ENCODE results near the gene DAB2IP. TPM values are rescaled to one million over a fixed set of nuclear protein-coding genes. Genes with fewer than 3 reads are reported as not detected.

Gene DAB2IP
- total RNA-seq, 1 donor from 2014 or later: 71.6 TPM

DNA sequence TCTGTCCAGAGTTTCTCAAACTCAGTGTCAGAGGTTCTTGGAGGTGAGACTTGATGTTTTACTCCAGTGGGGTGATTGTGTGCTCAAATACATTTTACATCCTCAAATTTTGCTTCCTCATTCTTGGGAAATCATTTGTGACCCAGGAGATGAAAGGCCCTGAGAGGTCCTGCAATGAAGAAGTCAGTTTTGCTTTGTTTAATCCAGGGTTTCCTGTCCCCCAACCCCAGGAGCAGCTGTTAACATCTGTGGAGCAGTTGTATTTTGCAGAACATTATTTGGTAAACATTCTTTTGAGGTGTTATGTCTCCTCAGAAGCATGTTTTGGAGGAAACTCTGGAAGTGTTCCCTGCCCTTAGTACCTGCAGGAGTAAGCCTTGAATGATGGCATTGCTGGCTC lies 59.8 kb downstream of the DAB2IP start:
- intact Hi-C loops (cut with DNase I): no loop called here
- Histone ChIP-seq H3K36me3 (no peaks in the 10 kb centered on the region), H3K27ac (no peak overlapping the region), H3K4me1 (peaks cover 0 to 4% of the 10 kb centered on the region in 2 donors), H3K27me3 (no peaks in the 10 kb centered on the region), H3K9me3 (no peaks in the 10 kb centered on the region), H3K4me3 (no peak overlapping the region)
- DNase-seq (ENCODE audit: low spot score in 2 of 2): no peak
- TF ChIP-seq, protein P1, sequence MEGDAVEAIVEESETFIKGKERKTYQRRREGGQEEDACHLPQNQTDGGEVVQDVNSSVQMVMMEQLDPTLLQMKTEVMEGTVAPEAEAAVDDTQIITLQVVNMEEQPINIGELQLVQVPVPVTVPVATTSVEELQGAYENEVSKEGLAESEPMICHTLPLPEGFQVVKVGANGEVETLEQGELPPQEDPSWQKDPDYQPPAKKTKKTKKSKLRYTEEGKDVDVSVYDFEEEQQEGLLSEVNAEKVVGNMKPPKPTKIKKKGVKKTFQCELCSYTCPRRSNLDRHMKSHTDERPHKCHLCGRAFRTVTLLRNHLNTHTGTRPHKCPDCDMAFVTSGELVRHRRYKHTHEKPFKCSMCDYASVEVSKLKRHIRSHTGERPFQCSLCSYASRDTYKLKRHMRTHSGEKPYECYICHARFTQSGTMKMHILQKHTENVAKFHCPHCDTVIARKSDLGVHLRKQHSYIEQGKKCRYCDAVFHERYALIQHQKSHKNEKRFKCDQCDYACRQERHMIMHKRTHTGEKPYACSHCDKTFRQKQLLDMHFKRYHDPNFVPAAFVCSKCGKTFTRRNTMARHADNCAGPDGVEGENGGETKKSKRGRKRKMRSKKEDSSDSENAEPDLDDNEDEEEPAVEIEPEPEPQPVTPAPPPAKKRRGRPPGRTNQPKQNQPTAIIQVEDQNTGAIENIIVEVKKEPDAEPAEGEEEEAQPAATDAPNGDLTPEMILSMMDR (IDR thresholded peaks at IDR 0.05): no peak

DNA sequence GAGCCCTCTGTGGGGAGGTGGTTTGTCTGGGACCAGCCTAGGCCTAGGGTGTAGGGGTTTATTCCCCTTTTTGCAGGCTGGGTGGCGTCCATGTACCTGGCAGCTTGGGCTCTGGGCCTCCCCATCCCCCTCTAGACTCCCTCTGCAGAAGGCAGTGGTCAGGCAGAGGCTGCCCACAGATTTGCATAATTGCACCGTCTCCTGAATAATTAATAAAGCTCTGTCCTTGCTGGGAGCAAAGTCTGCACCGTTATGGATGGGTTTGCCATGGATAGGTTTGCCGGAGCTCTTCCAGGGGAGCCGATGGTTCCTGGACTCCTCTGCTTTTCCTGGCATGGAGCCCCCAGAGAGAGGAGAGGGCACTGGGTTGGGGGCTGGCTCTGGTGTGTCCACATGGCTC lies 60.4 kb downstream of the DAB2IP start:
- DNase-seq (ENCODE audit: low spot score in 2 of 2): no peak
- Histone ChIP-seq H3K4me3 (no peak overlapping the region), H3K27ac (no peak overlapping the region), H3K4me1 (peaks cover 0 to 4% of the 10 kb centered on the region in 2 donors), H3K36me3 (no peaks in the 10 kb centered on the region), H3K9me3 (no peaks in the 10 kb centered on the region), H3K27me3 (no peaks in the 10 kb centered on the region)
- intact Hi-C loops (cut with DNase I): no loop called here
- TF ChIP-seq, protein P1 (IDR thresholded peaks at IDR 0.05): no peak

DNA sequence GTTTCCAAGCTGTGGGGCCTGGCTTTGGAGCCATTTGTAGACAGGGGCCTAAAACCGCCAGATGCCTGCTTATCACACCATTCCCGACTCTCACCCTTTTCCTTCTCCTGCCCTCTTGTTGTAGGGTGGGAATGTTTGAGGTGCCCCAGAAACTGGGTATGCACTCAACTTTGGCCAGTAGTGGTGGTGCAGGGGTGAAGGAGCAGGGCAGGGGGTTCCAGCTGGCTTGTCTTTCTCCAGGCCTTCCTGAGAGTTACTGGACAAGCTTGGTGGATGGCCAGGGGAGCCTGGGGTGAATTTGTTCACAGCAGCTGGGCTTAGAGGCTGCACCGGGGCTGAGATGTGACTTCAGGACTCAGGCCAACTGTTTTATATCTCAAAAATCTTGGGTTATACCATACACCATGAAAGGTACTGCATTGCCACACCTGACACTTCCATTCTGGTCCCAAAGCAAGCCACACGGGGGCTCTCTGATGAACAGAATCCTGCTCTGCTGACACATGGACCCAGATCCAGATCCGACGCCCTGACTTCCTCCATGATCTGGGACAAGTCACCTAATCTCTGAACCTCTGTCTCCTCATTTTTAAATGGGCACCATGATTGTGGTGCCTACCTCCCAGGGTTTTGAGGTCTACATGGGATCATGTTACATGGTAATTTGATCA lies 62.1 kb downstream of the DAB2IP start:
- TF ChIP-seq, protein P1 (IDR thresholded peaks at IDR 0.05): no peak
- DNase-seq (ENCODE audit: low spot score in 2 of 2): no peak
- no peak overlapping the region for H3K4me3 ChIP-seq
- H3K27me3 ChIP-seq: no peaks in the 10 kb centered on the region
- no peak overlapping the region for H3K27ac ChIP-seq
- peaks cover 0 to 9% of the 10 kb centered on the region in 2 donors for H3K4me1 ChIP-seq
- intact Hi-C loops (cut with DNase I): no loop called here
- H3K36me3 ChIP-seq: no peaks in the 10 kb centered on the region
- no peaks in the 10 kb centered on the region for H3K9me3 ChIP-seq

DNA sequence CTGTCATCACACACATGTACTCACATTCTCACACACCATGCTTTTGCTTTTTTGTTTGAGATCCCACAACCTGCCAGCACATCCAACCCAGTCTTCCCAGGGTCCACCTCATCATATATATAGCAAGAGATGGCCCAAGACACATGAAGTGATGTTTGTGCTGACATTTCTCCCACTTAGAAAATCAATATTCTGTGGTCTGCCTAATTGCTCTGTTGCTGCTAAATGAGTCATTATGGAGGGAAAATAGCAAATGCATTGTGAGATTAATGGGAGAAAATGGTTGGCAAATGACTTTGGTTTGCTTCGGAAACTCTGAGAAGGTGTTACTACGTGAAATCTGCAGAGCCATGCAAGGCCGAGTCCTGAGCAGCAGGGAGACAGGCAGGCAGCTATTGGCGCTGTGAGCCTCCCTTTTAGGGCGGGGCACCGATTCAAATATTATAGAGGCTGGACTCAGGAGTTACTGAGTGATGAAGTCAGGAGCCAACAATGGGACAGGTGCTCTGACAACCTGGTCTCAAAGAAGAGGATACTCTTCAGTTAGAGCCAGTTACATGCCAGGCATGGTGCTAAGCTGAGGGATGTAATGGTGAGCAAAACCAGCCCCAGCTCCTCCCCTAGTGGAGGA lies 62.8 kb downstream of the DAB2IP start:
- H3K36me3 ChIP-seq: no peaks in the 10 kb centered on the region
- no peak overlapping the region for H3K4me3 ChIP-seq
- H3K27ac ChIP-seq: no peak overlapping the region
- peaks cover 0 to 6% of the 10 kb centered on the region in 2 donors for H3K4me1 ChIP-seq
- TF ChIP-seq, protein P1 (IDR thresholded peaks at IDR 0.05): no peak
- DNase-seq (ENCODE audit: low spot score in 2 of 2): no peak
- no peaks in the 10 kb centered on the region for H3K27me3 ChIP-seq
- H3K9me3 ChIP-seq: no peaks in the 10 kb centered on the region
- intact Hi-C loops (cut with DNase I): no loop called here

DNA sequence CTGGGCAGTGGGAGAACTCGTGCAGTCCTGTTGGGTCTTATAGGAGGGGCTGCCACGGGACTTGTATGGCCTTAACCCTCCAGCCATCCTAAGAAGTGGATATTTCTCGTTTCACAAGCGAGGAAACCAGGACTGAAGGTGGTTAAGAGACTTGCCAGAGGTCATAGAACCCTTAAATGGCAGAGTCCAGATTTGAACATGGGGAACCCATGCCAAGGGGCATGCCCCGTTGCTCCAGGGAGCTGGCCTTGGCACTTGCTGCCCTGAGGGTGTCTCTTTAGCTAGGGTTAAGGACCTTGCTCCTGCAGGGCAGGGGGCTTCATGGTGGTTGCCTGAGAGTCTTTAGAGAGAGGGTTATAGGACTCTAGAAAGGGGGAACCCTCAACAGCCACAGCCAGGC lies 63.4 kb downstream of the DAB2IP start:
- Histone ChIP-seq H3K36me3 (no peaks in the 10 kb centered on the region), H3K27me3 (no peaks in the 10 kb centered on the region), H3K4me1 (peaks cover 0 to 5% of the 10 kb centered on the region in 2 donors), H3K27ac (no peak overlapping the region), H3K9me3 (no peaks in the 10 kb centered on the region), H3K4me3 (no peak overlapping the region)
- intact Hi-C loops (cut with DNase I): no loop called here
- TF ChIP-seq, protein P1 (IDR thresholded peaks at IDR 0.05): no peak
- DNase-seq (ENCODE audit: low spot score in 2 of 2): no peak
